Type B pancreatic cell (in vitro differentiated cells): ENCODE results near the gene ASB5. TPM values are rescaled to one million over a fixed set of nuclear protein-coding genes. Genes with fewer than 3 reads are reported as not detected.

ENCODE experiments used
- DNase-seq: peaks from one replicate; pipeline ENCODE4 v3.0.0; 2021; ENCODE audit warnings: mixed read lengths; ENCODE audit not compliant: unreplicated experiment; ENCODE audit errors: extremely low spot score
- H3K27ac Mint-ChIP-seq: 2 replicates; pipeline ENCODE4 v1.8.0; 2021; ENCODE audit warnings: mild to moderate bottlenecking, mixed read lengths
- H3K27me3 Mint-ChIP-seq: 2 replicates; pipeline ENCODE4 v1.8.0; 2021; ENCODE audit warnings: mixed read lengths
- H3K36me3 Mint-ChIP-seq: 2 replicates; pipeline ENCODE4 v1.8.0; 2021; ENCODE audit warnings: mixed read lengths
- H3K4me1 Mint-ChIP-seq: one replicate; pipeline ENCODE4 v1.8.0; 2021; ENCODE audit warnings: mixed read lengths; ENCODE audit not compliant: unreplicated experiment
- H3K4me3 Mint-ChIP-seq: 2 replicates; pipeline ENCODE4 v1.8.0; 2021; ENCODE audit warnings: mild to moderate bottlenecking, mixed read lengths
- H3K9me3 Mint-ChIP-seq: 2 replicates; pipeline ENCODE4 v1.8.0; 2021; ENCODE audit warnings: mixed read lengths
- CTCF ChIP-seq: fragments of 200-600 bp; sonication (generic); conservative IDR thresholded peaks from 2 replicates; pipeline ENCODE4 v1.5.0; 2021; ENCODE audit warnings: antibody characterized with exemption, mild to moderate bottlenecking
- total RNA-seq: library from RNA; stranded (reverse); gene quantifications from 2 replicates; pipeline ENCODE4 v1.2.1, GENCODE V29; 2021; ENCODE audit warnings: low replicate concordance

ASB5 gene
- total RNA-seq, 1 donor from 2014 or later: not detected

GRCh38 chr4:176186671-176187395, 82.2 kb downstream of the ASB5 start:
- no peaks in the 10 kb centered on the region for H3K4me1 Mint-ChIP-seq
- no peaks in the 10 kb centered on the region for H3K9me3 Mint-ChIP-seq
- no peaks in the 10 kb centered on the region for H3K36me3 Mint-ChIP-seq
- H3K27ac Mint-ChIP-seq: no peak overlapping the region
- TF ChIP-seq CTCF: no peak
- no peaks in the 10 kb centered on the region for H3K27me3 Mint-ChIP-seq
- no peak overlapping the region for H3K4me3 Mint-ChIP-seq
- no peak for DNase-seq

- Mint-ChIP-seq H3K4me3 (no peak overlapping the region), H3K27ac (no peak overlapping the region), H3K4me1 (no peaks in the 10 kb centered on the region), H3K36me3 (no peaks in the 10 kb centered on the region), H3K27me3 (no peaks in the 10 kb centered on the region), H3K9me3 (no peaks in the 10 kb centered on the region)
- DNase-seq: no peak
- no peak for TF ChIP-seq CTCF
Observed at GRCh38 chr4:176186067-176186466, 83.0 kb downstream of the ASB5 start.

- no peak for DNase-seq
- H3K9me3 Mint-ChIP-seq: no peaks in the 10 kb centered on the region
Observed at GRCh38 chr4:176185051-176185450, 84.0 kb downstream of the ASB5 start.

More at GRCh38 chr4:176185051-176185450, 84.0 kb downstream of the ASB5 start:
- H3K27me3 Mint-ChIP-seq: no peaks in the 10 kb centered on the region
- no peaks in the 10 kb centered on the region for H3K4me1 Mint-ChIP-seq
- H3K27ac Mint-ChIP-seq: no peak overlapping the region
- no peak for TF ChIP-seq CTCF
- no peaks in the 10 kb centered on the region for H3K36me3 Mint-ChIP-seq
- no peak overlapping the region for H3K4me3 Mint-ChIP-seq

Other genes starting within 250 kb of the ASB5 start
- 5.2 and 6.1 TPM in 2 replicates for gene WDR17, start 203.4 kb downstream of the ASB5 start, total RNA-seq
- 0.33 and 0.75 TPM in 2 replicates for gene SPATA4, start 73.6 kb downstream of the ASB5 start, total RNA-seq
- gene SPCS3, start 50.7 kb upstream of the ASB5 start, total RNA-seq: 87.1 and 106 TPM in 2 replicates